Peyer's patch (tissue), 4 donors: Measurements from ENCODE around the gene MPZL3.

Source experiments
- CTCF ChIP-seq, 6 experiments: fragments of 450-650 bp in 4 of 6; fragments of 200-600 bp in 2 of 6; sonication (generic) in 1 of 6; IDR thresholded peaks; one replicate each; pipeline ENCODE4 v1.5.1; 2017 to 2019; ENCODE audit warnings: antibody characterized with exemption in 6 of 6, mild to moderate bottlenecking in 3 of 6, moderate library complexity in 1 of 6
- POLR2A ChIP-seq, 2 donors: fragments of 450-650 bp; IDR thresholded peaks; one replicate each; pipeline ENCODE4 v1.5.1; 2017; ENCODE audit warnings: antibody characterized with exemption in 2 of 2, mild to moderate bottlenecking in 2 of 2, moderate library complexity in 2 of 2

GRCh38 chr11:118234833-118235232 is 17.3 kb downstream of the MPZL3 start:
- no peak for TF ChIP-seq CTCF (IDR thresholded peaks at IDR 0.05)
- no peak for TF ChIP-seq POLR2A (IDR thresholded peaks at IDR 0.05)
